COLO668 (cell line): ENCODE results near the gene ZNF225.
"Not testable (repeated sequence)": the region's sequence is repeated elsewhere in the genome, so short reads cannot be mapped to it uniquely, and the experiment has no call there.

ENCODE experiments used
- DNase-seq: peaks from one replicate; lab custom pipeline; 2025; ENCODE audit not compliant: unreplicated experiment; lab: John Stamatoyannopoulos, UW

ZNF225 gene

DNA sequence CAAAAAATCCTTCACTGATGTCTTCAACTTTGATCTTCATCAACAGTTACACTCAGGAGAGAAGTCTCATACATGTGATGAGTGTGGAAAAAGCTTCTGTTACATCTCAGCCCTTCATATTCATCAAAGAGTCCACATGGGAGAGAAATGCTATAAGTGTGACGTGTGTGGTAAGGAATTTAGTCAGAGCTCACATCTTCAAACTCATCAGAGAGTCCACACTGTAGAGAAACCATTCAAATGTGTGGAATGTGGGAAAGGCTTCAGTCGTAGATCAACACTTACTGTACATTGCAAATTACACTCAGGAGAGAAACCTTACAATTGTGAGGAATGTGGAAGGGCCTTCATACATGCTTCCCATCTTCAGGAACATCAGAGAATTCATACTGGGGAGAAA is 43.3 kb downstream of the ZNF225 start:
- no peak for DNase-seq

DNA sequence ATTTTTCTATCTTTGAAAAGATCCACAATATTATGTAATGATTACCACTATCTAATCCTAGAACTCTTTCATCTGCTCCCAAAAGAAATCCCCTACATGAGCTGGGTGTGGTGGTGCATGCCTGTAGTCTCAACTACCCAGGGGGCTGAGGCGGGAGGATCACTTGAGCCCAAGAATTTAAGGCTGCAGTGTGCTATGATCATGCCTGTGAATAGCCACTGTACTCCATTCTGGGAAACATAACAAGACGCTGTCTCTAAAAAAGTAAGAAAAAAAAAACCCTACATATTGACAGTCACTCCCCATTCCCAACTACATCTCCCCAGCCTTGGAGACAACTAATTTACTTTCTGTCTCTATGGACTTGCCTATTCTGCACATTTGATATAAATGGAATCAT is 50.6 kb downstream of the ZNF225 start:
- no peak for DNase-seq

DNA sequence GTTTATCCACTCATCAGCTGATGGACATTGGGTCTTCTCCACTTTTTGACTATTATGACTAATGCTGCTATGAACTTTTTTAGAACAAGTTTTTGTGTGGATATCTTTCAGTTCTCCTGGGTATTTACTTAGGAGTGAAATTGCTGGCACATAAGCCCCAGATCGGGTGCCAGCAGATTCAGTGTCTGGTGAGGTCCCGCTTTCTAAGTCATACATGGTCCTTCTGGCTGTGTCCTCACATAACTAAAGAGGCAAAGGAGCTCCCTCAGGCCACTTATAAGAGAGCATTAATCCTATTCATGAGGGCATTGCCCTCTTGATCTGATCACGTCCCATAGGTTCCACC is 51.1 kb downstream of the ZNF225 start:
- no peak for DNase-seq

DNA sequence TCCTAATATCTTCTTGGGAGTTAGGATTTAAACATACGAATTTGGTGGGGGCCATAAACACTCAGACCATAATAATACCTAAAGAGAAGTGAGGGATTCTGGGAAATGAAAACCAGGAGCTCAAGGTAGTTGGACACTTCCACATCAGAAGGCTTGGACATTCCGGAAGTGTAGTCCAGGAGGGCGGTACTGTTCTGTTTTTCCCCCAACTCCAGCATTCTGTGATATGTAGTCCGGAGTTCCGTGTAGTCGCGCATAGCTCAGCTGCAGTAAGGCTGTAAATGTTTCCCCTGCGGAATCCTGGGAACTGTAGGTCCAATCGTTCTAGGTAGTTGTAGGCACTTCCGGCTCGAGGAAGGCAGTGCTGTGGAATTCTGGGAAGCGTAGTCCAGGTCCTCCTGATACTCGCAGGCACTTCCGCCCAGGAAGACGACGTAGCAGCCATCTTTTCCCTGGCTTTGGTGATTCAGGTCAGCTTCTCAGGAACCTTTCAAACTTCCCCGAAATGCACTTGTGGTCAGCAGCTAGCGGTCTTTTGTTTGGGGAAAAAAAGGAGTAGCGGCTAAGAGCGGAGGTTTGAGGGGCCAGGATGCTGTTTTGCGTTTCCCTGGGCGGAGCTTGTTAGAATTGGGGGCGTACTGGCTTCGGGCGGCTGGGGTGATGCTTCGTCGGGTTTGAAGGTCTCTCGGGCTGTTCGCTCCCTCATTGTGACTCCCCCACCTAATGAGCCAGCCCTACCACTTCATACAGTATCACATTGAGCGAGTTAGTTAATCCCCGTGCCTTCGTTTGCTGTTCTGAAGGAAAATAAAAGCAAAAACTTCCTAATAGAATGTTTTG is 51.7 kb downstream of the ZNF225 start, which contains the start of gene ZNF226:
TSS of gene ZNF226 (plus strand) at position 428 of the 840 bp plus-strand sequence. CDS start 4,981 bp downstream, outside the sequence.
- peak; percentile 88 for DNase-seq

DNA sequence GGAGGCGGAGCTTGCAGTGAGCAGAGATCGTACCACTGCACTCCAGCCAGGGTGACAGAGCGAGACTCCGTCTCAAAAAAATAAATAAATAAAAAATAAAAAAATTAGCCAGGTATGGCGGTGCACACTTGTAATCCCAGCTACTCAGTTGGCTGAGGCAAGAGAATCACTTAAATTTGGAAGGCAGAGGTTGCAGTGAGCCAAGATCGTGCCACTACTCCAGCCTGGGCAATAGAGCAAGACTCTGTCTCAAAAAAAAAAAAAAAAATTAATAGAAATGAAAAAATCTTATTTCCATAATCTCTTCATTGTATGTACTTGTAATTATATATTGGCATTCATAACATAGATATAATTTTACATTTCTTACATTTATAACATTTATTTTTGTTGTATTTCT is 57.5 kb downstream of the ZNF225 start:
- not testable (repeated sequence) for DNase-seq

DNA sequence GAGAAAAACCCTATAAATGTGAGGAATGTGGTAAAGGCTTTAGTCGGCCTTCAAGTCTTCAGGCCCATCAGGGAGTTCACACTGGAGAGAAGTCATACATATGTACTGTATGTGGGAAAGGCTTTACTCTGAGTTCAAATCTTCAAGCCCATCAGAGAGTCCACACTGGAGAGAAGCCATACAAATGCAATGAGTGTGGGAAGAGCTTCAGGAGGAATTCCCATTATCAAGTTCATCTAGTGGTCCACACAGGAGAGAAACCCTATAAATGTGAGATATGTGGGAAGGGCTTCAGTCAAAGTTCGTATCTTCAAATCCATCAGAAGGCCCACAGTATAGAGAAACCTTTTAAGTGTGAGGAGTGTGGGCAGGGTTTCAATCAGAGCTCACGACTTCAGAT is 63.4 kb downstream of the ZNF225 start:
- DNase-seq, result no peak

DNA sequence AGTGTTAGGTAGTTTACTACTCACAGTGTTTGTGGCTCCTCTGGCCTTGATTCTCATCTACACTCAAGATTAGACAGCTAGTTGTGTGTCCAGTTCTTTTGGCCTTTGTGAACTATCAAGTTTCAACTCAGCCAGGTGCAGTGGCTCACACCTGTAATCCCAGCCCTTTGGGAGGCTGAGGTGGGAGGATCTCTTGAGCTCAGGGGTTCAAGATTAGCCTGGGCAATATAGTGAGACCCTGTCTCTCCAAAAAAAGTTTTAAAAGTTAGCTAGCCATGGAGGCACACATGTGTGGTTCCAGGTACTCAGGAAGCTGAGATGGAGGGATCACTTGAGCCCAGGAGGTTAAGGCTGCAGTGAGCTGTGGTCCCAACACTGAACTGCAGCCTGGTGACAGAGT is 67.8 kb downstream of the ZNF225 start:
- DNase-seq, result no peak

DNA sequence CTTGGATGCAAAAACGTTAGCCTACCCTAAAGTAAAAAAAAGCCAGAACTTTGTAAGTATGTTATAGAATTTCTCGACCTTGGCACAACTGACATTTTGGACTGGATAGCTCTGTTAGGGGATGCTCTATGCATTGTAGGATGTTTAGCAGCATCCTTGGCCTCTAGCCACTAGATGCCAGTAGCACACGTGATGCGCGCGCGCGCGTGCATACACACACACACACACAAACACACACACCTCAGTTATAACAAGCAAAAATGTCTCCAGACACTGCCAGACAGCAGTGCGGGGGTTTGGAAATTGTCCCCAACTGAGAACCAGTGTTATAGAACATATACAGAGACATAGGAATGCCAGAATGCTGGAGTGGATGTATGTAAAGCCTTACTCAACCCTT is 68.9 kb downstream of the ZNF225 start:
- no peak for DNase-seq
